ENCODE measurements around the gene TRAF3IP1. TPM values are rescaled to one million over a fixed set of nuclear protein-coding genes. Genes with fewer than 3 reads are reported as not detected.
"Not testable (repeated sequence)": the region's sequence is repeated elsewhere in the genome, so short reads cannot be mapped to it uniquely, and the experiment has no call there.

The TRAF3IP1 gene
- total RNA-seq, 2 experiments from 2014 or later = 5.4 to 7.0 TPM

DNA sequence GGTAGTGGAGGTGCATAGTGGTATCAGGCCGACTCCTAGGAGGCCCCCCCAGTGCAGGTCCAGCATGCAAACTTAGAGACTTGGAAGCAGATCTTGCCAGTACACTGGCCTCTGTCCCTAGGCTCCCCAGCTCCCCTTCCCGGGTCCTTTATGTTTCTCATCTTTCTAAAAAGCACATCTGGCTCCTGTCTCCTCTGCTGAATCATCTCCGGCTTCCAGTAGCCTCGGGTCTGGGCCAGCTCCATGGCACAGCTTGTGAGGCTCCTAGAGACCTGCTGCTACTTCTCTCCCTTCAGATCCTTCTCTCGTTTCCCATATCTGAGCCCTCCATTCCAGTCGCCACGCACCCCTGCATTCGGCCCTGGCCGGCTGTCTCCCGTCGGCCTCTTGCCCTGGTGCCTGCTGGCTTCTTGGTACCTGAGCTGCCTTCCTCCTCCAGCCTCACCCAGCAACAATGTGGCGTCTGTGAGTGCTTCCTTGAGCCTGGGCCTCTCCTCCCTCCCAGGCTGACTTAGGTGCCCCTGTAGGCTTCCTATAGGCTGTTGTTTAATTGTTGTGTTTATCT, 6.6 kb downstream of the TRAF3IP1 start:
- peaks cover 10% of the 10 kb centered on the region for H3K36me3 Mint-ChIP-seq (ENCODE audit: low read depth)
- no peak overlapping the region for H3K27ac Mint-ChIP-seq
- H3K9me3 Mint-ChIP-seq = no peaks in the 10 kb centered on the region
- H3K4me3 Mint-ChIP-seq = no peak overlapping the region
- no peaks in the 10 kb centered on the region for H3K27me3 Mint-ChIP-seq
- ChIA-PET POLR2A (interaction anchor here (0.6 kb wide), 1 partner anchor 48 kb away, joined by 3 read pairs; no protein-coding TSS in a partner anchor), CTCF (no interaction called here)
- H3K4me1 Mint-ChIP-seq = peaks cover 7% of the 10 kb centered on the region
- DNase-seq = no peak

DNA sequence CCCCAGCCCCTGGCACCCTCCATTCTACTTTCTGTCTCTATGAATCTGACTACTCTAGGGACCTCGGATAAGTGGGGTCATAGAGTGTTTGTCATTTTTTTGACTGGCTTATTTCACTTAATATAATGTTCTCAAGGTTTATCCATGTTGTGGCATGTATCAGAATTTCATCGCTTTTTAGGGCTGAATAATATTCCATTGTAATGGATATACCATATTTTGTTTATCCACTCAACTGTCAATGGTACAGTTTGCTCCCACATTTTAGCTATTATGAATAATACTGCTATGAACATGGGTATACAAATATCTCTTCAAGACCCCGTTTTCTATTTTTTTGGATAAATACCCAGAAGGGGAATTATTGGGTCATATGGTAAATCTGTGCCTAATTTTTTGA, 7.4 kb downstream of the TRAF3IP1 start:
- CTCF ChIA-PET = no interaction called here
- no peak overlapping the region for H3K27ac Mint-ChIP-seq
- no peak overlapping the region for H3K4me3 Mint-ChIP-seq

DNA sequence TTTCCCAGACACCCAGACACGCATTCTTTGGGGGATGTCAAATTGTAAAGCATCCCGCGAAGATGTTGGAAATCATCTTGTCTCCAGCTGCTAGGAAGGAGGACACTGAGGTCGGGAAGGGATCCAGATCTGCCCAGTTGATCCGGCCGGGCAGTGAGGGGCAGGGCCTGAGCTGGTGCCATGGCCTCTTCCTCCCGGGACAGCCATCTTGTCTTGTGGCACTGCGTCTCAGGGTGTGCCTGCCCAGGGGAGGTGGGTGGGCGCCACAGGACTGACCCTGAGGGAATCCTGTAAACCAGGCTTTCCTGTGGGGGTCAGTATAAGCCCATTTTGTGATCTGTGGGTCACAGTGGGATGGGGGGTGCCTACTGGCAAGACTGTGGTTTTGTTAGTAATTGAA, 10.1 kb downstream of the TRAF3IP1 start:
- CTCF ChIA-PET = no interaction called here
- POLR2A ChIA-PET = no interaction called here
- Mint-ChIP-seq H3K27ac (no peak overlapping the region), H3K36me3 (ENCODE audit: low read depth) (peaks cover 10% of the 10 kb centered on the region), H3K4me1 (peaks cover under 1% of the 10 kb centered on the region), H3K4me3 (no peak overlapping the region), H3K27me3 (no peaks in the 10 kb centered on the region), H3K9me3 (no peaks in the 10 kb centered on the region)
- DNase-seq = no peak

More for the DNA sequence above, 7.4 kb downstream of the TRAF3IP1 start:
- POLR2A ChIA-PET = no interaction called here
- H3K36me3 Mint-ChIP-seq (ENCODE audit: low read depth) = peaks cover 10% of the 10 kb centered on the region
- H3K9me3 Mint-ChIP-seq = no peaks in the 10 kb centered on the region
- peaks cover 6% of the 10 kb centered on the region for H3K4me1 Mint-ChIP-seq
- no peaks in the 10 kb centered on the region for H3K27me3 Mint-ChIP-seq
- DNase-seq = no peak

DNA sequence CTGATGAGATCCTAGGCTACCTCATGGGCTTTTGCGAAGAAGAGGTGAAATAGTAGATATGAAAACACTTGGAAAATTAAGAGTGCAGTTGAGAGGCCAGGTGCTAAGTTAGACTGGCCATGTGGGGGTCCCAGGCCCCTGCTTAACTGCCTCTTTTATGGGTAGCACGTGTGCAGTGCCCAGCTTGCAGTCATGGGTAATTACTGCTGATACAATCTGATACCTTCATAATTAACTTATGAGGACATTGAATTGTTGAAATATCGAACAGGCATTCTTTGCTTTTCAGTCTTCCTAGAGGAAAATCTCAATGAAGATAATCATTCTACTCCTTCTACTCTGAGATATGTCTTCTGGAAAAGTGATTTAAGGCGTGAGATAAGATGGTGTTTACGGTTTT, 11.6 kb downstream of the TRAF3IP1 start:
- ChIA-PET CTCF (interaction anchor here (0.6 kb wide), 1 partner anchor 9 kb away, joined by 3 read pairs; no protein-coding TSS in a partner anchor), POLR2A (no interaction called here)
- no peak for DNase-seq
- Mint-ChIP-seq H3K36me3 (ENCODE audit: low read depth) (peaks cover 8% of the 10 kb centered on the region), H3K9me3 (no peaks in the 10 kb centered on the region), H3K27me3 (no peaks in the 10 kb centered on the region), H3K4me3 (no peak overlapping the region), H3K4me1 (no peaks in the 10 kb centered on the region), H3K27ac (no peak overlapping the region)

DNA sequence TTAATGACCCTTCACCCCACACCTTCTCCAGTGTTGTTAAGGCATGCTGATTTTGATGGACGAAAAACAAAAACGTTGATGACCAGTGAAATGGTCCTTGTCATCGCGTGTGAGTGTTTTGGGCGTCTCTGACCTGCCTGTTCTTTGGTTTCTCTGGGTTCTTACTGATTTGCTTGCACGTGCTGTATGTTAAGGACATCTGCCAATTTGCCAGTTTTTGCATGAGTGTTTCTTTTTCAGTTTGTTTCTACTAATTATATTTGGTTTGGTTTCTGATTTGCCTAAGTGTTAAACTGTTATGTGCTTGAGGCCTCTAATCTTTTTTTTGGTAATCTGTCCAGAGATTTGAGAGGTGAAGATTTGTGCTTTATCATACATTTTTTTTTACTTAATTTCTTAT, 14.6 kb downstream of the TRAF3IP1 start:
- peaks cover 3% of the 10 kb centered on the region for H3K4me1 Mint-ChIP-seq
- H3K36me3 Mint-ChIP-seq (ENCODE audit: low read depth) = no peaks in the 10 kb centered on the region
- no peak overlapping the region for H3K4me3 Mint-ChIP-seq
- ChIA-PET POLR2A (no interaction called here), CTCF (no interaction called here)
- no peak overlapping the region for H3K27ac Mint-ChIP-seq
- no peaks in the 10 kb centered on the region for H3K9me3 Mint-ChIP-seq
- H3K27me3 Mint-ChIP-seq = no peaks in the 10 kb centered on the region
- no peak for DNase-seq

DNA sequence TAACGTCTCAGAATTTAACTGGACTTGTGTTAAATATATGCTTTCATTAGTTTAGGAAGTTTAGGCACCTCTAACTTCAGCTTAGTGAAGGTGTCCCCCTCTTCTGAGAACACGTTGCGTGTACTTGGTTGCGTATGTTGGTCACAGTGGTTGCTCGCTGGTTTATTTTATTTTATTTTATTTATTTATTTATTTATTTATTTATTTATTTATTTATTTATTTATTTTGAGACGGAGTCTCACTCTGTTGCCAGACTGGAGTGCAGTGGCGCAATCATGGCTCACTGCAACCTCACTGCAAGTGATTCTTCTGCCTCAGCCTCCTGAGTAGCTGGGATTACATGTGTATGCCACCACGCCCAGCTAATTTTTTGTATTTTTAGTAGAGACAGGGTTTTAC, 15.3 kb downstream of the TRAF3IP1 start:
- H3K9me3 Mint-ChIP-seq; H3K4me3 Mint-ChIP-seq; H3K4me1 Mint-ChIP-seq; POLR2A ChIA-PET; H3K27me3 Mint-ChIP-seq; H3K36me3 Mint-ChIP-seq (ENCODE audit: low read depth); CTCF ChIA-PET; DNase-seq; H3K27ac Mint-ChIP-seq: not testable (repeated sequence)

DNA sequence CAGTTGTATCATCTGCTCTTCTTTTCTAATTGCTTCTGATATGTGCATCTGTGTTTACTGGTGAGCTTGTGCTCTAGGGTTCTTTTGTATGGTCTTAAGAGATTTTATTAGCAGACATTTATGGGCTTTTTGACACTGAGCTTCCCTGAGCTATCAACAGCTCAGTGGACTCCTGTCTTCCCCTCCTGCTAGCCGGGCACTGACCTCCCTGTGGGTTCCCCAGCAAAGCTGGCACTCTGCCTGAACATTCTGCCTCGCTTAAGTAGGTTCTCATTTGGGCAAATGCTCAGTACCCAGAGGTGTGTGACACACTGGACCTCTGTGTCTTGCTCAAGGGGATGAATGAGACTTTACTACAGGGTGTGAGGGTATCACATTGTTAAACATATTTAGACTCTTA, 15.8 kb downstream of the TRAF3IP1 start:
- Mint-ChIP-seq H3K9me3 (no peaks in the 10 kb centered on the region), H3K36me3 (ENCODE audit: low read depth) (no peaks in the 10 kb centered on the region), H3K27ac (no peak overlapping the region), H3K4me1 (peaks cover 3% of the 10 kb centered on the region), H3K4me3 (no peak overlapping the region), H3K27me3 (no peaks in the 10 kb centered on the region)
- ChIA-PET CTCF (no interaction called here), POLR2A (no interaction called here)
- DNase-seq = no peak

DNA sequence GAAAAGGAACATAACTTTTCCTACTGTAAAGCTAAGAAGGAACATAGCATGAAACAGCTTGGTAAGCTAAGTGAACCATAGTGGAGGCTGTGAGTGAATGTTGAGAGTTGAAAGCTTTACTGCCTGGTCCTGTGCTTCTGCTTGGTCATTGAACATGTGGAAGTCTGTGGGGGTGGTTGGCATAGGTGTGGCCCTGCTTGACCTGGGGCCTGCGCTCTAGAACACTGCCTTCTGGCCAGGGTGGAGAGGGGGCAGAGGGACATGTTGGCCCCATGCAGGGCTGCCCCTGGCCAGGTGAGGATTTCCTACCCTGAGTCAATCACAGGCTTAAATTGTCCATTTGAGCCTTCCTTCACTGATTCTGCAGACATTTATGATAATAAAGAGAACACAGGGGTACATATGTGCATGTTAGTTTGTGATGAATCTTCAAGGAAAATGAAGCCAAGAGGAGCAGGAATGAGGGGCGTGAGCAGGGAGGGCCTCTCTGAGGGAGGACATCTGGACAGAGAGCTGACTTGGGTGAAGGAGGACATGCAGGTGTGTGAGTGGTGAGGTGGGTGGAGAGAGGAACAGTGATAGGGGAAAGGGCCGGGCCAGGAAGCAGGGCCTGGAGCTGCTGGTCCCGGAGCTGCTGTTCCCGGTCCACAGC, 16.6 kb downstream of the TRAF3IP1 start:
- ChIA-PET POLR2A (no interaction called here), CTCF (no interaction called here)
- Mint-ChIP-seq H3K4me1 (peaks cover 3% of the 10 kb centered on the region), H3K9me3 (no peaks in the 10 kb centered on the region), H3K36me3 (ENCODE audit: low read depth) (no peaks in the 10 kb centered on the region), H3K27me3 (no peaks in the 10 kb centered on the region), H3K27ac (no peak overlapping the region), H3K4me3 (no peak overlapping the region)
- DNase-seq = no peak

DNA sequence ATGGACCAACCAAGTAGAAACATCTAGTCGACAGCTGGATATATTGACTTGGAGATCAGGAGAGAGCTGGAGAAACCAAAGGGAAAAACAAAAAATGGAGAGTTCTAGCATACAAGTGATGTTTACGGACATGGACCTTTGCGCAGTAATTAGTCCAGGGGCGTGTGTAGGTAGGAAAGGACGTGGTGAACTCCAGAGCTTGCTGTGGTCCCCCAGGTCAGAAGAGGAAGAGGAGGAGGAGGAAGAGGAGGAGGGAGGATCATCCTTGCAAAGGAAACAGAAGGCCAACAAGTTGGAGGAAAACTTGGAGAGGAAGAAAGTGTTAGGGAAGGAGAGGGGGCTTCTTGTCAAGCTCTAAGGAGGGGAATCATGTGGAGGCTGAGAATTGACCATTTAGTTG, 17.5 kb downstream of the TRAF3IP1 start:
- H3K27ac Mint-ChIP-seq = no peak overlapping the region
- H3K36me3 Mint-ChIP-seq (ENCODE audit: low read depth) = no peaks in the 10 kb centered on the region
- ChIA-PET CTCF (interaction anchor here (0.9 kb wide), 1 partner anchor 20 kb away, joined by 3 read pairs; no protein-coding TSS in a partner anchor), POLR2A (no interaction called here)
- H3K27me3 Mint-ChIP-seq = no peaks in the 10 kb centered on the region
- peaks cover 3% of the 10 kb centered on the region for H3K4me1 Mint-ChIP-seq
- DNase-seq = no peak
- H3K4me3 Mint-ChIP-seq = no peak overlapping the region
- H3K9me3 Mint-ChIP-seq = no peaks in the 10 kb centered on the region

DNA sequence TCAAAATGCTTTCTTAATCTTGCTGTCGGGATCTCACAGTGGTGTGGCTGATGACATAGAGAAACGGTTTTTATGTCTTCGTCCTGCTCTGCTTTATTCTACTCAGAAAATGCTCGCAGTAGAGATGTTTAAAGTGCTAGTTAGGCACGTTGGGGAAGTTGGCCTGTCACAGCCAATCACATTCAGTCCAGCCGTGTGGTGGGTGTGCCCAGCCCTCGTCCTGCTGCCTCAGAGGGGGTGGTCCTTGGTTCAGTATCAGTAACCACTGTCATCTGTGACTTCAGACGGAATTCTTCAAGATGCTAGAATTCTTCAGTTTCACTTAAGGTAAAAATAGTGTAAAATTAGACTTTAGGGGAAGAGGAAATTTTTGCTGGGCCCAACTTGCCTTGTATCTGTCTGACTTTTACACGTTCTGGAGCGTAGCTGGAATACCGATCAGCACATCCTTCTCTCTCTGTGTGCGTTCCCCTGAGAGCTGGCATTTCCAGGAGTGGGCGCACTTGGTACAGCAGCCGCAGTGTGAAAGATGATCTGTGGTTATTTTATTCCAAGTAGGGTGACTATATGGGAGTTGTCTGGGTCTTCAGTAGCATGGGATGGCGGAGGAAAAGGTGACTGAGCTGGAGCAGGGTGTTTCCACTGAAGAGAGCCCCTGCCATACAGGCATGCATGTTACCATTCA, 18.5 kb downstream of the TRAF3IP1 start:
- no peaks in the 10 kb centered on the region for H3K9me3 Mint-ChIP-seq
- no peak for DNase-seq
- no peaks in the 10 kb centered on the region for H3K27me3 Mint-ChIP-seq
- H3K36me3 Mint-ChIP-seq (ENCODE audit: low read depth) = no peaks in the 10 kb centered on the region
- ChIA-PET POLR2A (no interaction called here), CTCF (no interaction called here)
- no peak overlapping the region for H3K27ac Mint-ChIP-seq
- H3K4me3 Mint-ChIP-seq = no peak overlapping the region
- H3K4me1 Mint-ChIP-seq = peaks cover 3% of the 10 kb centered on the region

DNA sequence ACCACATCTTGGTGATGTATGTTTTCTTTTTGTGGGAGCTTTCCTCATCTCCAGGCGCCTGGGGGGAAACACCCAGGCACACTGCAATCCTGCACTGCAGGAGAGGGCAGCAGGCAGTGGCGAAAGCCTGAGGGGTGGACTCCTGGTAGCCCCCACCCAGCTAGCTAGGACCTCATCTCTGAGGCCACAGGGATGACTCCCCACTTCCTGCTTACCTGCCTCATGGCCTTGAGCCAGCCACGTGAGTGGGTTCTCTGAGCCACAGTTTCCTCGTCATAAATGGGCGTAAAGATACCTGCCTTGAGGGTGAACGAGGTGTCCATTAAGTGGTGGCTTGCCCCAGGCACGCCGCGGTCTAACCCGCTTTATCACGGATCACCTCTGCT, 19.1 kb downstream of the TRAF3IP1 start:
- no peak overlapping the region for H3K4me3 Mint-ChIP-seq
- no peaks in the 10 kb centered on the region for H3K27me3 Mint-ChIP-seq
- POLR2A ChIA-PET = no interaction called here
- no peaks in the 10 kb centered on the region for H3K9me3 Mint-ChIP-seq
- no peak overlapping the region for H3K27ac Mint-ChIP-seq
- peaks cover 3% of the 10 kb centered on the region for H3K4me1 Mint-ChIP-seq
- DNase-seq = no peak
- H3K36me3 Mint-ChIP-seq (ENCODE audit: low read depth) = no peaks in the 10 kb centered on the region
- CTCF ChIA-PET = no interaction called here

DNA sequence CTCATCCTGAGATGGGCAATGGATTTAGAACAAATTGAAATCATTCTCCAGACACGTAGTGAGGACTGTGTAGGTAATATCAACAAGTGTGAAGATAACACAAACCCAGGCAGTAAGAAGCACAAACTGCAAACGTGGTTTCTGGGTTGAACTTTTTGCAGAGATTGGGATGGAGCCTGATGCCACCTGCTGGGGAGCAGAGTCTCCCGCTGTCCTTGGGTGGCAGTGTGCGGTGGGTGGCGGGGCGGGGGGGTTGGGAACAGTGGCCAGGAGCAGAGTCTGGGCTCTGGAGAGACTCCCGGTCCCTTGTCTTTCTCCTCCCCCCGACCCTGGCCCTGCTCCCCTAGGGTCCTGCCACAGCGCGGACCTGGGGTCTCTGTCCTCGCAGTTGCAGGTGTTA, 19.5 kb downstream of the TRAF3IP1 start:
- DNase-seq = no peak
- H3K9me3 Mint-ChIP-seq = no peaks in the 10 kb centered on the region
- no peaks in the 10 kb centered on the region for H3K27me3 Mint-ChIP-seq
- ChIA-PET POLR2A (no interaction called here), CTCF (no interaction called here)
- no peaks in the 10 kb centered on the region for H3K36me3 Mint-ChIP-seq (ENCODE audit: low read depth)
- H3K27ac Mint-ChIP-seq = no peak overlapping the region
- H3K4me1 Mint-ChIP-seq = peaks cover 3% of the 10 kb centered on the region
- no peak overlapping the region for H3K4me3 Mint-ChIP-seq

DNA sequence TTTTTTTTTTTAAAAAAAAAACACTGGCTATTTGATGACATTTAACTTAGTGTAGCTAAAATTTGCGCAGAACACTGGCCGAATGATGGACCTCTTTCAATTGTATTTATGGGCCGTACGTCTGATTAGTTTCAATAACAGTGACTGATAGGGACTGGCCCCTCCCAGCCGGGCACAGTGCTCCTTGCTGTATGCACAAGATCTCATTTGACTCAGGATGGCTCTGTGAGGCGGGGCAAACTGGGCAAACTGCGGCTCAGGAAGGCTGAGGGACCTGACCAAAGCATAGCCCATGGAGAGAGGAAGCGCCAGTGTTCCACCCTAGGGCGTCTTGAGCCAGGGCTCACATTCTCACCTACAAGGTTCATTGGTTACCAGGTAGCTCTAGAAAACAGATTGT, 21.2 kb downstream of the TRAF3IP1 start:
- peaks cover 3% of the 10 kb centered on the region for H3K4me1 Mint-ChIP-seq
- H3K36me3 Mint-ChIP-seq (ENCODE audit: low read depth) = no peaks in the 10 kb centered on the region
- H3K27ac Mint-ChIP-seq = no peak overlapping the region
- H3K27me3 Mint-ChIP-seq = no peaks in the 10 kb centered on the region
- POLR2A ChIA-PET = no interaction called here
- DNase-seq = no peak
- H3K9me3 Mint-ChIP-seq = no peaks in the 10 kb centered on the region
- CTCF ChIA-PET = interaction anchor here (1.3 kb wide), 1 partner anchor 78 kb away, joined by 4 read pairs; no protein-coding TSS in a partner anchor
- H3K4me3 Mint-ChIP-seq = no peak overlapping the region

DNA sequence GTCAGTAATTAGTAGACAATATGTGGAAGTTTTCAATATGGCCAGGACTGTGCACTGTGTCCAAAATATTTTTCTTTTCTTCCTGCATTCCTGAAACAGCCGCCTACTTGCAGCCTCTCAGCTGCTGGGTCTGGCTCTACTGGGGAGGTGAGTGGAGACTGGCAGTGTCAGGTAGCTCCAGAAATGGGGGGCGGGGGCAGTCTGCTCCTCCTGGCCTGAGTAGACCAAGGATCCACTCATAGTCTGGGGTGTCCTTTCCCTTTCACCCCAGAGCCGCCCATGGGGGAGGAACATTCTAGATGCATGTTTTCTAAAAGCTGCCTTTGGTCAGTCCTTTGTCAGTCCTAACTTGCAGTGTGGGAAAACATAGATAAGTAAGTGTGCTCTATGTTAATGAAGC, 23.7 kb downstream of the TRAF3IP1 start:
- H3K27me3 Mint-ChIP-seq = no peaks in the 10 kb centered on the region
- H3K4me1 Mint-ChIP-seq = peaks cover 3% of the 10 kb centered on the region
- ChIA-PET POLR2A (no interaction called here), CTCF (no interaction called here)
- no peaks in the 10 kb centered on the region for H3K36me3 Mint-ChIP-seq (ENCODE audit: low read depth)
- H3K27ac Mint-ChIP-seq = no peak overlapping the region
- no peak for DNase-seq
- H3K4me3 Mint-ChIP-seq = no peak overlapping the region
- no peaks in the 10 kb centered on the region for H3K9me3 Mint-ChIP-seq

Measured in activated CD4-positive, alpha-beta memory T cell treated with anti-CD3 and anti-CD28 coated beads, Interleukin-2, amount 10 ng/mL, durations not matched to agents 7 days and 5 days (primary cell).